Cardiac septum (tissue), 1 donor: ENCODE data around the gene STX1A. TPM values are rescaled to one million over a fixed set of nuclear protein-coding genes. Genes with fewer than 3 reads are reported as not detected.
A peak's percentile ranks its signal among the peaks of the same experiment; 100 is the strongest.

Experiments used
- DNase-seq: peaks from one replicate; pipeline ENCODE4 v3.0.0-alpha.2; 2020; ENCODE audit warnings: low spot score
- intact Hi-C: fragments of 100-400 bp; cut with DNase I; formaldehyde crosslinking; loops from one replicate; pipeline ENCODE4 v1.14.0; 2022
- long read RNA-seq: library from polyadenylated mRNA; unstranded; transcript quantifications from one replicate; pipeline ENCODE4 v2.0.0, GENCODE V29; 2021
- total RNA-seq: library from RNA; stranded (reverse); fragmentation: NEBNext Ultra II Directional; extraction: Animal tissue kit (Norgen Biotek cat#: 25700); gene quantifications from one replicate; pipeline ENCODE4 v1.2.1, GENCODE V29; 2021
- donor health status: DM: no; HTN: no; CAD: no.

The STX1A gene
- 3.3 TPM for total RNA-seq
- long read RNA-seq, partial matches to known transcripts, result 0 of 4 reads
- long read RNA-seq, other reads (novel, unspliced or antisense), result 4 of 4 reads

GRCh38 chr7:73718905-73719805, at the start of gene STX1A:
Gene STX1A (minus strand): TSS chr7:73719669. CDS start chr7:73719631, 38 bp downstream.
- intact Hi-C loops, result loop anchor here (5.0 kb wide), 1 partner anchor 52 kb away; the partner anchor contains the start of gene VPS37D
- no peak for DNase-seq

GRCh38 chr7:73768641-73769480, 49.4 kb upstream of the STX1A start:
- DNase-seq, result no peak
- intact Hi-C loops, result no loop called here

GRCh38 chr7:73766556-73767229, 47.2 kb upstream of the STX1A start:
- DNase-seq, result no peak
- intact Hi-C loops, result no loop called here

- no peak for DNase-seq
- intact Hi-C loops, result no loop called here
These were observed 43.2 kb upstream of the STX1A start for GRCh38 chr7:73762659-73762999.

GRCh38 chr7:73761854-73762658, 42.6 kb upstream of the STX1A start:
- no peak for DNase-seq
- intact Hi-C loops, result no loop called here

- intact Hi-C loops, result no loop called here
- no peak for DNase-seq
These were observed 39.2 kb upstream of the STX1A start for GRCh38 chr7:73758581-73759138.

GRCh38 chr7:73749931-73750776, 30.7 kb upstream of the STX1A start:
- DNase-seq, result no peak
- intact Hi-C loops, result no loop called here

GRCh38 chr7:73746378-73746777, 26.9 kb upstream of the STX1A start:
- no peak for DNase-seq
- intact Hi-C loops, result no loop called here

GRCh38 chr7:73742753-73743641, 23.5 kb upstream of the STX1A start:
- DNase-seq, result no peak
- intact Hi-C loops, result no loop called here

- intact Hi-C loops, result no loop called here
- DNase-seq, result no peak
These were observed 22.9 kb upstream of the STX1A start for GRCh38 chr7:73742338-73742752.

GRCh38 chr7:73741600-73741999, 22.1 kb upstream of the STX1A start:
- intact Hi-C loops, result no loop called here
- no peak for DNase-seq

GRCh38 chr7:73740771-73741170, 21.3 kb upstream of the STX1A start:
- no peak for DNase-seq
- intact Hi-C loops, result no loop called here

GRCh38 chr7:73740212-73740611, 20.7 kb upstream of the STX1A start:
- DNase-seq, result no peak
- intact Hi-C loops, result no loop called here

GRCh38 chr7:73739387-73739767, 19.9 kb upstream of the STX1A start:
- intact Hi-C loops, result loop anchor here (5.0 to 10.0 kb wide), 2 partner anchors 57 to 105 kb away; partner anchors contain the start of genes BUD23, DNAJC30 and METTL27
- no peak for DNase-seq

- peak; percentile 99 for DNase-seq
- intact Hi-C loops, result loop anchor here (5.0 to 10.0 kb wide), 2 partner anchors 56 to 106 kb away; partner anchors contain the start of genes BUD23, DNAJC30 and METTL27
These were observed 19.3 kb upstream of the STX1A start, which contains the start of gene ABHD11 for GRCh38 chr7:73738612-73739386. Gene ABHD11 (minus strand): TSS chr7:73738802. CDS start chr7:73738770, 32 bp downstream.

- DNase-seq, result no peak
- intact Hi-C loops, result loop anchor here (5.0 to 10.0 kb wide), 2 partner anchors 56 to 107 kb away; partner anchors contain the start of genes BUD23, DNAJC30 and METTL27
These were observed 18.7 kb upstream of the STX1A start for GRCh38 chr7:73738220-73738611.
